Fibroblast of lung (primary cell): ENCODE results near the gene MSANTD2. TPM values are rescaled to one million over a fixed set of nuclear protein-coding genes. Genes with fewer than 3 reads are reported as not detected.

ENCODE experiments used
- DNase-seq, 2 donors: peaks; one replicate each; pipeline versions ENCODE4 v3.0.0 to v3.0.0-alpha.2; 2010; ENCODE audit warnings: low read depth in 2 of 2
- H2AFZ ChIP-seq: 2 replicates; pipeline ENCODE4 v1.5.1; 2012; ENCODE audit warnings: low read length, control low read depth, inconsistent platforms
- H3K27ac ChIP-seq: 2 replicates; pipeline ENCODE4 v1.5.1; 2011; ENCODE audit warnings: low read length, control low read depth; ENCODE audit not compliant: insufficient read depth
- H3K27me3 ChIP-seq: 2 replicates; pipeline ENCODE4 v1.5.1; 2011; ENCODE audit warnings: mild to moderate bottlenecking, low read length; ENCODE audit not compliant: control insufficient read depth, insufficient read depth
- H3K36me3 ChIP-seq: 2 replicates; pipeline ENCODE4 v1.5.1; 2011; ENCODE audit warnings: low read length; ENCODE audit not compliant: control insufficient read depth, insufficient read depth
- H3K4me1 ChIP-seq: 2 replicates; pipeline ENCODE4 v1.5.1; 2011; ENCODE audit warnings: low read length; ENCODE audit not compliant: control insufficient read depth, insufficient read depth; ENCODE audit errors: extremely low read depth
- H3K4me2 ChIP-seq: 2 replicates; pipeline ENCODE4 v1.5.1; 2011; ENCODE audit warnings: low read length, control low read depth; ENCODE audit not compliant: insufficient read depth; ENCODE audit errors: extremely low read depth
- H3K4me3 ChIP-seq, 4 experiments: fragments of 200-600 bp in 1 of 4; sonication (generic) in 1 of 4; replicated peaks in 1 of 4; 2 replicates each; pipeline ENCODE4 v1.5.1; 2011 to 2016; ENCODE audit warnings: low read length in 4 of 4, low read depth in 3 of 4, mild to moderate bottlenecking in 3 of 4, control low read depth in 2 of 4, inconsistent platforms in 1 of 4, mixed read lengths in 1 of 4; ENCODE audit not compliant: insufficient read depth in 1 of 4; ENCODE audit errors: control extremely low read depth in 1 of 4
- H3K79me2 ChIP-seq: 2 replicates; pipeline ENCODE4 v1.5.1; 2012; ENCODE audit warnings: mild to moderate bottlenecking, low read length, inconsistent platforms; ENCODE audit not compliant: control insufficient read depth, insufficient read depth
- H3K9ac ChIP-seq: 2 replicates; pipeline ENCODE4 v1.5.1; 2011; ENCODE audit warnings: mild to moderate bottlenecking, low read length, control low read depth; ENCODE audit not compliant: insufficient read depth
- H3K9me3 ChIP-seq: 2 replicates; pipeline ENCODE4 v1.5.1; 2012; ENCODE audit warnings: low read depth, low read length; ENCODE audit not compliant: control insufficient read depth, insufficient read depth
- H4K20me1 ChIP-seq: 2 replicates; pipeline ENCODE4 v1.5.1; 2011; ENCODE audit warnings: low read length; ENCODE audit not compliant: control insufficient read depth, insufficient read depth; ENCODE audit errors: extremely low read depth
- EZH2 ChIP-seq: IDR thresholded peaks from 2 replicates; pipeline ENCODE4 v1.5.1; 2012; ENCODE audit warnings: low read length, control low read depth, mild to moderate bottlenecking; ENCODE audit errors: missing control alignments
- polyA plus RNA-seq, 2 donors: library from polyadenylated mRNA; depleted of rRNA in 1 of 2; stranded (reverse) in 1 of 2; unstranded in 1 of 2; fragments of >200 nt; gene quantifications; 2 replicates each; pipeline ENCODE4 v1.2.1, GENCODE V29; 2011 to 2012; ENCODE audit warnings: missing spikeins in 1 of 2
- total RNA-seq: library from RNA; depleted of rRNA; stranded (reverse); fragments of >200 nt; gene quantifications from 2 replicates; pipeline ENCODE4 v1.2.1, GENCODE V29; 2014
- TF ChIP-seq, protein P1 (sequence below), 2 donors: IDR thresholded peaks in 1 of 2; conservative IDR thresholded peaks in 1 of 2; 1 replicate in 1 of 2; 2 replicates in 1 of 2; pipeline ENCODE4 v1.5.1; 2011 to 2012; ENCODE audit warnings: low read length in 2 of 2, control low read depth in 1 of 2, inconsistent platforms in 1 of 2, low read depth in 1 of 2, mild to moderate bottlenecking in 1 of 2

MSANTD2 gene
- total and polyA plus RNA-seq, 2 donors (not counting 1 experiment from before 2014, with no cell fraction given): 6.3 to 6.6 TPM

- DNase-seq: no peak
- Histone ChIP-seq H3K9ac (no peak overlapping the region), H3K36me3 (no peaks in the 10 kb centered on the region), H3K9me3 (no peaks in the 10 kb centered on the region), H2AFZ (no peak overlapping the region), H3K4me3 (no peak overlapping the region), H3K4me1 (no peaks in the 10 kb centered on the region), H3K27ac (no peak overlapping the region), H3K27me3 (peaks cover 2% of the 10 kb centered on the region), H4K20me1 (no peaks in the 10 kb centered on the region), H3K79me2 (no peaks in the 10 kb centered on the region), H3K4me2 (no peak overlapping the region)
- TF ChIP-seq, protein P1, sequence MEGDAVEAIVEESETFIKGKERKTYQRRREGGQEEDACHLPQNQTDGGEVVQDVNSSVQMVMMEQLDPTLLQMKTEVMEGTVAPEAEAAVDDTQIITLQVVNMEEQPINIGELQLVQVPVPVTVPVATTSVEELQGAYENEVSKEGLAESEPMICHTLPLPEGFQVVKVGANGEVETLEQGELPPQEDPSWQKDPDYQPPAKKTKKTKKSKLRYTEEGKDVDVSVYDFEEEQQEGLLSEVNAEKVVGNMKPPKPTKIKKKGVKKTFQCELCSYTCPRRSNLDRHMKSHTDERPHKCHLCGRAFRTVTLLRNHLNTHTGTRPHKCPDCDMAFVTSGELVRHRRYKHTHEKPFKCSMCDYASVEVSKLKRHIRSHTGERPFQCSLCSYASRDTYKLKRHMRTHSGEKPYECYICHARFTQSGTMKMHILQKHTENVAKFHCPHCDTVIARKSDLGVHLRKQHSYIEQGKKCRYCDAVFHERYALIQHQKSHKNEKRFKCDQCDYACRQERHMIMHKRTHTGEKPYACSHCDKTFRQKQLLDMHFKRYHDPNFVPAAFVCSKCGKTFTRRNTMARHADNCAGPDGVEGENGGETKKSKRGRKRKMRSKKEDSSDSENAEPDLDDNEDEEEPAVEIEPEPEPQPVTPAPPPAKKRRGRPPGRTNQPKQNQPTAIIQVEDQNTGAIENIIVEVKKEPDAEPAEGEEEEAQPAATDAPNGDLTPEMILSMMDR (conservative IDR thresholded peaks at IDR 0.05 in 1 of 2, IDR thresholded peaks at IDR 0.05 in 1 of 2; ENCODE audit: low read depth in 1 of 2, low read length in 2 of 2): no peak
- TF ChIP-seq EZH2: no peak
Measured at GRCh38 chr11:124737638-124738305, 62.4 kb downstream of the MSANTD2 start.

DNA sequence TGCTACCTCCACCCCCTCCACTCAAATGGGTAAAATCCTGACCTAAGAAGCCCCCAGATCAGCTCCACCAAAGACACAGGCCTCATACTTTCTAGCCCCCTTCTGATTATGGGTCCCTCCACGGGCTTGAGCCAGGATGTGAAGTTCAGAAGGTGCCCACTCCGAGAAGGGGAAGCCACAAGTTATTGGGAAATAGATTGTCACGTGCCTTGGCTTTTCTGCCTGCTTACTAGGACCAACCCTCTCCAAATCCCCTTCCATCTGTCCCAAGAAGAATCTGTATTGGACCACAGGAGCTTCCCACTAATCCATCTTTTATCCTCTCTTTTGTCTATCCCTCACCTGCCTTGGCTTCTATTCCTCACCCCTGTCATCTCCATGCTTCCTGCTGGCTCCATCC is 63.5 kb downstream of the MSANTD2 start:
- H2AFZ ChIP-seq: no peak overlapping the region
- no peak for DNase-seq
- H3K36me3 ChIP-seq: no peaks in the 10 kb centered on the region
- no peaks in the 10 kb centered on the region for H3K9me3 ChIP-seq
- H3K27me3 ChIP-seq: peaks cover 2% of the 10 kb centered on the region
- H3K4me3 ChIP-seq: no peak overlapping the region
- no peak overlapping the region for H3K27ac ChIP-seq
- no peaks in the 10 kb centered on the region for H3K79me2 ChIP-seq
- H4K20me1 ChIP-seq: no peaks in the 10 kb centered on the region
- H3K4me1 ChIP-seq: no peaks in the 10 kb centered on the region
- TF ChIP-seq, protein P1 (conservative IDR thresholded peaks at IDR 0.05 in 1 of 2, IDR thresholded peaks at IDR 0.05 in 1 of 2; ENCODE audit: low read depth in 1 of 2, low read length in 2 of 2): no peak
- no peak for TF ChIP-seq EZH2
- H3K4me2 ChIP-seq: no peak overlapping the region
- H3K9ac ChIP-seq: no peak overlapping the region

DNA sequence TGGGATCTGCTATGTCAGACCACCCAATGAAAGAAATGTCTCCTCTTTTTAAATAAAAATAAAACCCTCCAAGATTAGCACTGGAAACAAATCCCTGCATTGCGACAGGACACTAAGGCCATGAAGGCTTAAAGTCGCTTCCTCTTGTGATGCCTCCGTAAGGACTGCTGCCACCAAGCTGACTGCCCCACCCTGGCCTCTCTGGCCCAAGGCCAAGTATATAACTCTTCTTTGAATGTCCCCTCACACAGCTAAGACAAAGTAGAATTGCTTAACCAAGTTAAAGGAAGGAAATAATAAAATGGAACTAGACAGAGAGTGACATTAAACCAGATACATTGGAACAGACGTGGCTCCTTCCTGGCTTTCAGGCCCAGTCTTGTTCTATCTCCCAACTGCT is 68.0 kb downstream of the MSANTD2 start:
- Histone ChIP-seq H3K9me3 (no peaks in the 10 kb centered on the region), H3K4me1 (no peaks in the 10 kb centered on the region), H4K20me1 (no peaks in the 10 kb centered on the region), H3K36me3 (no peaks in the 10 kb centered on the region), H3K27ac (no peak overlapping the region), H3K4me2 (no peak overlapping the region), H3K9ac (no peak overlapping the region), H3K27me3 (peaks cover 4% of the 10 kb centered on the region), H3K79me2 (no peaks in the 10 kb centered on the region), H3K4me3 (no peak overlapping the region), H2AFZ (no peak overlapping the region)
- no peak for DNase-seq
- no peak for TF ChIP-seq EZH2
- TF ChIP-seq, protein P1 (conservative IDR thresholded peaks at IDR 0.05 in 1 of 2, IDR thresholded peaks at IDR 0.05 in 1 of 2; ENCODE audit: low read depth in 1 of 2, low read length in 2 of 2): no peak
